Measurements from ENCODE around the gene NHERF1.

NHERF1 gene

DNA sequence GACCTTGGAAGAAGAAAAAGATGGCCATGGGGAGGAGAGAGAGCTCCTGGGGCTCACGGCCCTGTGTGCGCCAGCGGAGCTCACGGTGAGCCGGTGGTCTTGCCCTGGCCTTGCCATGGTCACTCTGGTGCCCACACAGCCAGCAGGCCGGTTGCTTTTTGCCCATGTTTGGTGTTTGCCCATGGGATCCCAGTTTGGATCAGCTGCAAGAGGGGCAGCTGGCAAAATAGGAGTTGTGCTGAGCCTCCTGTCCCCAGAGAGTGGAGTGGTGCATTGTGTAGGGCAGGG is 1.6 kb downstream of the NHERF1 start:
- H3K79me2 ChIP-seq (ENCODE audit: insufficient read depth, low read depth): peaks cover 64% of the 10 kb centered on the region
- TF ChIP-seq, protein P1, sequence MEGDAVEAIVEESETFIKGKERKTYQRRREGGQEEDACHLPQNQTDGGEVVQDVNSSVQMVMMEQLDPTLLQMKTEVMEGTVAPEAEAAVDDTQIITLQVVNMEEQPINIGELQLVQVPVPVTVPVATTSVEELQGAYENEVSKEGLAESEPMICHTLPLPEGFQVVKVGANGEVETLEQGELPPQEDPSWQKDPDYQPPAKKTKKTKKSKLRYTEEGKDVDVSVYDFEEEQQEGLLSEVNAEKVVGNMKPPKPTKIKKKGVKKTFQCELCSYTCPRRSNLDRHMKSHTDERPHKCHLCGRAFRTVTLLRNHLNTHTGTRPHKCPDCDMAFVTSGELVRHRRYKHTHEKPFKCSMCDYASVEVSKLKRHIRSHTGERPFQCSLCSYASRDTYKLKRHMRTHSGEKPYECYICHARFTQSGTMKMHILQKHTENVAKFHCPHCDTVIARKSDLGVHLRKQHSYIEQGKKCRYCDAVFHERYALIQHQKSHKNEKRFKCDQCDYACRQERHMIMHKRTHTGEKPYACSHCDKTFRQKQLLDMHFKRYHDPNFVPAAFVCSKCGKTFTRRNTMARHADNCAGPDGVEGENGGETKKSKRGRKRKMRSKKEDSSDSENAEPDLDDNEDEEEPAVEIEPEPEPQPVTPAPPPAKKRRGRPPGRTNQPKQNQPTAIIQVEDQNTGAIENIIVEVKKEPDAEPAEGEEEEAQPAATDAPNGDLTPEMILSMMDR (conservative IDR thresholded peaks at IDR 0.05; ENCODE audit: low read depth, low read length): no peak
- peak overlapping the region; percentile 89 for H3K9ac ChIP-seq
- H3K27me3 ChIP-seq (ENCODE audit: insufficient read depth, low read depth): no peaks in the 10 kb centered on the region
- H3K36me3 ChIP-seq (ENCODE audit: insufficient read depth): no peaks in the 10 kb centered on the region; the same call in 1 of the 2 replicates
- H3K4me1 ChIP-seq (ENCODE audit: low read depth, poor library complexity, severe bottlenecking): peaks cover 43% of the 10 kb centered on the region
- H2AFZ ChIP-seq (ENCODE audit: low read depth): no peak overlapping the region
- H3K4me2 ChIP-seq: peak overlapping the region; percentile 100
- H4K20me1 ChIP-seq (ENCODE audit: insufficient read depth): peaks cover 9% of the 10 kb centered on the region
- peak overlapping the region; percentile 30 for H3K4me3 ChIP-seq (IDR thresholded peaks at IDR 0.05; ENCODE audit: insufficient read depth, low read depth, low read length)
- H3K27ac ChIP-seq: peak overlapping the region; percentile 94

DNA sequence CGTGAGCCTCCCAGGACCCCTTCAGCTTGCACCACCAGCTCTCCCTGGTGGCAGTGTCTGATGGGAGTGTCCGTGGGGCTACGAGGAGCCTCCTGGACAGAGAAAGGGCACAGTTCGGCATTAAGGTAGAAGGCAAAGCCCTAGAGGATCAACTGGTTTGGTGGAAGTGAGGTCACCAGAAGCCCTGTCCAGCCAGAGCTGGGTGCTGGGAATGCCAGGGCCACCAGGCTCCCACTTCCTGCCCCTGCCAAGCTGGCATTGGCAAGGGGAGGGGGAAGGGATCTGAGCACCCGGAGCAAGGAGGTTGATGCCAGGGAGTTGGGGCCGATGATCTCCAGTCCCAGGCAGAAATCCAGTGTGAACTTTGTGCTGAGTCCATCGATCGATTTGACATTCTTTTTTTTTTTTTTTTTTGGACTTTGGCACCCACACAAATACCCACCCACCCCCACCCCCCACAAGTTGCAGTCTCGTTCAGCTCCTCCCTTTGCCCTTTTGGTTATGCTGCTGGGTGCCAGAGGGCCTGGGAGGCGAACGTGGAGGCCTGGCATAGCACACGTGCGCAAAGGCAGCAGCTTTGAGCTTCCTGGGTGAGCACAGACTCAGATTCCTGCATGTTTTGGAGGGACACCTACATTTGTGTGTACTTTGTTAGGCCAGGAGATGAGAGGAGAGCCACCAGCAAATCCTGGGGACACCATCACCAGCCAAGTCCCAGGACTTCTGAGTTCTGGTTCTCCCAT is 2.1 kb downstream of the NHERF1 start:
- peak overlapping the region; percentile 94 for H3K27ac ChIP-seq

DNA sequence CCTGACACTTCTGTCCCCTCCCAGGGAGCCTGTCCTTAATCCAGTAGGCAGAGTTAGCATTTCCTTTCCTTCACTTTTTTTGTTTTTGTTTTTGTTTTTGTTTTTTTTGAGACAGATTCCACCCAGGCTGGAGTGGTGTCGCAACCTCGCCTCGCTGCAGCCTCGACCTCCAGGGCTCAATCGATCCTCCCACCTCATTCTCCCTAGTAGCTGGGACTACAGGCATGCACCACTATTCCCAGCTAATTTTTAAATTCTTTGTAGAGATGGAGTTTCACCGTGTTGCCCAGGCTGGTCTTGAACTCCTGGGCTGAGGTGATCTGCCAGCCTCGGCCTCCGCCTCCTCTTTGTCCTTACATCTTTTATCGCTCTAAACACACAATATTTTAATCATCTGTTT is 4.0 kb downstream of the NHERF1 start:
- peaks cover 9% of the 10 kb centered on the region for H4K20me1 ChIP-seq (ENCODE audit: insufficient read depth)
- no peaks in the 10 kb centered on the region for H3K27me3 ChIP-seq (ENCODE audit: insufficient read depth, low read depth)
- peaks cover 63% of the 10 kb centered on the region for H3K4me1 ChIP-seq (ENCODE audit: low read depth, poor library complexity, severe bottlenecking)
- peaks cover 88% of the 10 kb centered on the region for H3K79me2 ChIP-seq (ENCODE audit: insufficient read depth, low read depth)
- H2AFZ ChIP-seq (ENCODE audit: low read depth): no peak overlapping the region
- TF ChIP-seq, protein P1 (conservative IDR thresholded peaks at IDR 0.05; ENCODE audit: low read depth, low read length): no peak
- H3K36me3 ChIP-seq (ENCODE audit: insufficient read depth): no peaks in the 10 kb centered on the region; the same call in 1 of the 2 replicates
- H3K4me2 ChIP-seq: peak overlapping the region; percentile 100
- H3K9ac ChIP-seq: peak overlapping the region; percentile 89; the same call in 1 of the 2 replicates
- H3K27ac ChIP-seq: peak overlapping the region; percentile 94
- no peak overlapping the region for H3K4me3 ChIP-seq (IDR thresholded peaks at IDR 0.05; ENCODE audit: insufficient read depth, low read depth, low read length)

More for the DNA sequence above, 2.1 kb downstream of the NHERF1 start:
- TF ChIP-seq, protein P1 (conservative IDR thresholded peaks at IDR 0.05; ENCODE audit: low read depth, low read length): no peak
- H3K4me1 ChIP-seq (ENCODE audit: low read depth, poor library complexity, severe bottlenecking): peaks cover 44% of the 10 kb centered on the region
- peaks cover 69% of the 10 kb centered on the region for H3K79me2 ChIP-seq (ENCODE audit: insufficient read depth, low read depth)
- H4K20me1 ChIP-seq (ENCODE audit: insufficient read depth): peaks cover 9% of the 10 kb centered on the region
- H3K4me3 ChIP-seq (IDR thresholded peaks at IDR 0.05; ENCODE audit: insufficient read depth, low read depth, low read length): peak overlapping the region; percentile 30
- peak overlapping the region; percentile 100 for H3K4me2 ChIP-seq
- H3K9ac ChIP-seq: peak overlapping the region; percentile 89
- no peak overlapping the region for H2AFZ ChIP-seq (ENCODE audit: low read depth)
- H3K36me3 ChIP-seq (ENCODE audit: insufficient read depth): no peaks in the 10 kb centered on the region; the same call in 1 of the 2 replicates
- no peaks in the 10 kb centered on the region for H3K27me3 ChIP-seq (ENCODE audit: insufficient read depth, low read depth)

DNA sequence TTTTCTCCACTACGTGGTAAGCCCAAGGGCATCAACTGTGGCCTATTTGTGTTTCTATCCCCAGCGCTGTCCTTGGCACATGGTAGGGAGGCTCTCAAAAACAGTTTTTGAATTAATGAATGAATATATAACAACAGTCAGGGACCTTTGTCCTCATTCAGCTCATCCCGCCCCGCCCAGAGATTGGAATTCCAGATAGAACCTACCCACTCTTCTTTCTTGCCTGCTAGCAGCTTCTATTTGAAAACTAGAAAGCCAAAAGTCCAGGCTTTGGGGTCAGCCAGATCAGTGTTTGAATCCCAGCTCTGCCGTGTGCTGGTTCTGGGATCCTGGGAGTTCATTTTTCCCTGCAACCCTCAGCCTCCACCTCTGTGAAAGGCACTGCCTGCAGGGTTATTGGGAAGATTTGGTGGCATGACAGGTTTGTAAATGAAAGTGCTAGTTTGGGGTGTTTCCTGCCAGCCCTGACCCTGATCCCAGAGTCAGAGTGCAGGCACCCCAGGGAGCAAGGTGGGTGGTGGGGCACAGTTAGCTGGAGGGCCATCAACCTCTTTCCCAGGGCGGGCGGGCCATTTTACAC is 4.5 kb downstream of the NHERF1 start:
- Histone ChIP-seq H3K4me2 (peak overlapping the region; percentile 100), H3K36me3 (ENCODE audit: insufficient read depth) (no peaks in the 10 kb centered on the region; the same call in 1 of the 2 replicates), H3K27me3 (ENCODE audit: insufficient read depth, low read depth) (no peaks in the 10 kb centered on the region), H4K20me1 (ENCODE audit: insufficient read depth) (peaks cover 9% of the 10 kb centered on the region), H2AFZ (ENCODE audit: low read depth) (no peak overlapping the region), H3K27ac (peak overlapping the region; percentile 94), H3K4me3 (IDR thresholded peaks at IDR 0.05; ENCODE audit: insufficient read depth, low read depth, low read length) (no peak overlapping the region), H3K79me2 (ENCODE audit: insufficient read depth, low read depth) (peaks cover 93% of the 10 kb centered on the region), H3K4me1 (ENCODE audit: low read depth, poor library complexity, severe bottlenecking) (peaks cover 63% of the 10 kb centered on the region), H3K9ac (peak overlapping the region; percentile 49; the same call in 1 of the 2 replicates)
- TF ChIP-seq, protein P1 (conservative IDR thresholded peaks at IDR 0.05; ENCODE audit: low read depth, low read length): no peak

All from KMS-11 (cell line).